Cortex of kidney (tissue), 1 donor: Measurements from ENCODE around the gene ZNF438.

Source experiments
- DNase-seq: peaks from one replicate; lab custom pipeline; 2025; lab: John Stamatoyannopoulos, UW

ZNF438 gene

DNA sequence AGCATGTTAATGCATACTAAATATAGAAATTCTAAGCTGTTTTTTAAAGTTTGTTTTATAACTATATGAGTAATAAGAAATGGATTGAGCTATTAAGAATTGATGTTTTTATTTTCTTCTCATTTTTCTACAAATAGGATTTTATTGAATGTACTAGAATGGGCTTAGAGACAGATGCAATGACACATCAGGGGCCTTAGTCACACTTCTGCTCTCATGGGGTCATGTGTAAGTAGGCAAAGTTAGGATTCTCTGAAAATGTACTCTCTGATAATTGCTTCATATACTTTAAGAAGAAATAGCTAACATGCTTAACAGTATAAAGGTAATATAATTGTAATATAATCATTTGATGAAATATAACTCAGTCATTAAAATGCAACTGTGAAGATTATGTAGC, 154.6 kb downstream of the ZNF438 start:
- no peak for DNase-seq

DNA sequence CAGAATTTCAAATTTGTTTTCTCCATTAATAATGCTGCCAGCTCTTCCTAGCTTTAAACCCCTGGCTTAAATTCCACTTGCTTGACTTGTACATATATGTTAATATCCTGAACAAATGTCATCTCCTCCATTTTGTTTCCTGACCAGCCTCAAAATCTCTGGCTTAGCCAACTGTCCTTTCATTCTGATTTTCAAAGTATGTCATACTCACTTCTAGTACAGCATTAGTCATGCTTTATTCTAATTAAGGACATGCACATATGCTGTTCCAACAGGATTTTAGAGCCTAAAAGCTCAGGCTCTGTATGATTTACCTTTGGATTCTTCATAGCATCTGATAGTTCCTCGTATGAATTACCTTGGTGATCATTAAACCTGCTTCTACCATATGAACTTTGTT, 158.3 kb downstream of the ZNF438 start:
- no peak for DNase-seq

DNA sequence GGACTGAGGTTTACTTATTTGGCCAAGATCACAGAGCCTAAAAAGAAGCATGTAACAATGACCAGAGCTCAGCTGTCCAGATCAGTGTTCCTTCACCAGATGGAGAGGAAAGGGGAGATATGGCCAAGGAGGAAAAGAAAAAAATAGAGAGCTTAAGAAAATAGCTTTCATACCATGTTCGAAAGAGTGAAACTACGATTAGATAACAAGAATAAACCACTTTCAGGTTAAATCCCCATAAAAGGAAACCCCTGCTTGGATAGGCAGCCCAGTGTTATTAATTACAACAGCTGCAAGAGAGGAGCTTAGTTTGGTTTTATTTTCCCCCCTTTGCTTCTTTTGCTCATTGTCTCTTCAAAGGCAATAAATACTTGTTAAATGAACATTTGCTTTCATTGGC, 160.8 kb downstream of the ZNF438 start:
- no peak for DNase-seq

GRCh38 chr10:30869566-30869965, 162.1 kb downstream of the ZNF438 start:
- no peak for DNase-seq

GRCh38 chr10:30868611-30869010, 163.1 kb downstream of the ZNF438 start:
- DNase-seq: no peak

GRCh38 chr10:30866896-30867295, 164.8 kb downstream of the ZNF438 start:
- no peak for DNase-seq

DNA sequence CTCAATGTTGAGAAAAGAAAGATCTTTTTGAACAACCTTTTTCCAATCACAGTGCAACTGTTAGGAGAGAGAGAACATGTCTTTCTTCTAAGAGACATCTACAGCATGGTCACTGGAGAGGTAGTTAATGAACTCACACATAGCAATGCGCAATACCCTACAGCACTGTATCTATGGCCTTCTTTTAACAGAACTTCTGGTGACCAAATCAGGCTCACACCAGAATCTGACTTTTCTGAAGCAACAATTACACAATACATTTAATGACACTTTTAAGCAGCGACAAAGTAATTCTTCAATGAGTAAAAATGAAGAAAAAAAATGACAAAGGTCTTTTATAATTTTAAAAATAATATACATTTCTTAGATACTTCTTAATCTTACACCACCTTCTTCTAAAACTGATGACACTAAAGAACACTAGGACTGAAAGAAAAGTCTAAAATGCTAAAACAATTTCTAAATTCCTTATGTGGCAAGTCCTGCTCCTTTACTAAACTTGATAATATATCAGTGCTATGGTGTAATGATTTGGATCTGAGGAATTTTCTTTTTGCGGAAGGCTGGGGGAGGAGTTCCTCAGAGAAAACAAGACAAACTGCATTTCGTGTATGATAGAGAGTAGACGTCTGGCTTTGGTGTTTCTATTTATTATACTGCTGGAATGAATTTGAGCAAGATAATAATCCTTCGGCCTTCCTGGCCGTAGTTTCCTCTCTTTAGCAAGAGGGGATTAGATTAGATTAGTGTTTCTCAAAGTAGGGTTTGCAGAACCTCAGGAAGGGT, 166.3 kb downstream of the ZNF438 start:
- no peak for DNase-seq

- DNase-seq: no peak
Measured at GRCh38 chr10:30863516-30864210, 168.0 kb downstream of the ZNF438 start.

- no peak for DNase-seq
Measured at GRCh38 chr10:30862486-30862885, 169.2 kb downstream of the ZNF438 start.

GRCh38 chr10:30861976-30862375, 169.7 kb downstream of the ZNF438 start:
- no peak for DNase-seq

DNA sequence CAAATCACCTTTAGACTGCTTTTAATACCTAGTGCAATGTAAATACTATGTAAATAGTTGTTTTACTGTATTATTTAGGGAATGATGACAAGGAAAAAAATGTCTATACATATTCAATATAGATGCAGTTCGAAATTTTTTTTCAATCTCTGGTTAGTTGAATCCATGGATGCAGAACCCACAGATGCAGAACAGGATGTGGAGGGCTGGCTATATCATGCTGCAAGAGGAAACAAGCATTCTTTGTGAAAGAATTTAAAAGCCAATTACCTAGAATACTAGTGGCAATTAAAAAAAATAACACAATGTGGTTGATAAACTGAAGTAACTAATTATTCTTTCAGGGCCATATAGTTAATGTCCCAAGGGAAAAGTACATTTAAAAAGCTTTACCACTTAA, 170.4 kb downstream of the ZNF438 start:
- no peak for DNase-seq

- DNase-seq: no peak
Measured at GRCh38 chr10:30858499-30858898, 173.2 kb downstream of the ZNF438 start.

DNA sequence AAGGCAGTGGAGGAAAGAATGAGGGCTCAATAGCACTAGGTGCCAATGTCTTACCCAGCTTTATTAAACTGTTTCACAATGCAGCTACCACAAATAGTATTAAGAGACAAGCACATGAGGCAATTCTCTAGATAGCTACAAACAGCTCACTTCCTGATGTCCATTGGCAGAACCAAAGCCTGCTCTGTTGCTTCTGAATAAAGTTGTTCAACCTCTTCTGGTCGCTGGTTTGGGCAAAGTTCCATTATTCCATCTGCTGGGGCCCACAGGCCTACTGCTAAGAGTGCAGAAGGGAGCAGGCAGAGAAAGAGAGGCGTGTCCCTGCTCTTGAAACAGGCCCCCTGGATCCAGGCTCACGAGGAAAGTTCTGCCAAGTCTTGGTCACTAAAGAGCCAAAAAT, 173.9 kb downstream of the ZNF438 start:
- DNase-seq: no peak

DNA sequence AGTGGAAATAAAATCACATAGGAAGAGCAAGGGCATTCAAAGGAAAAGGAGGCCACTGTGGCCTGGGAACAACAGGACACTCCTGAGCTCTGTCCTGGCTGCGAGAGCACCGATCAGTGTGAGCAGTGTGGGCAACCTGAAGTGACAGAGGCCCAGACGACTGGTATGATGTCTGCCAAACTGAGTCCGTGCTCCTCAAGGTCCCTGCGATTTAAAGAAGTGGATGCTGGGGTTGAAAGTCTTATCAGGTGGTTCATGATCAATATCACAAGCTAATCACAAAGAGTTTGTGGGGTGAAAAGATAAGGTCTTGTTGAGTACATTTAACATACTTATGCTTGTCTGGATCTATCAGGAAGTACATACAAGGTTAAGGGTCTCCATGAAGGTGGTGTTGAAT, 176.5 kb downstream of the ZNF438 start:
- DNase-seq: no peak

- no peak for DNase-seq
Measured at GRCh38 chr10:30854656-30855055, 177.0 kb downstream of the ZNF438 start.

DNA sequence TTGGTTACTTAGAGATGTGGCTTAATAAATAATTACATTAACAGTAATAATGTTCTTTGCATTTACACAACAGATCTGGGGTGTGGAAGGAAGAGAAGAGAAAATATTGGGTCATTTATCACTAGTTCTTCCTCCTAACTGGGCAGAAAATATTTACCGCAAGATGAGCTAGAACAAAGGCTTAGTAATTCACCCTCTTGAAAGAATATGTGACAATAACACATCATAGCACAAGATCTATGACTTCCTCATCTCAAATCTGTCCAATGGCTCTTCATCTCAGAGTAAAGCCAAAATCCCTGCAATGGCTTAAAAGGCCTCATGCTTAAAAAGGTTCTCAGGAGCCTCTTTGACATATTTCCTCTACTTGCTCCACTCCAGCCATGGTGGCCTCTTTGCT, 178.6 kb downstream of the ZNF438 start:
- no peak for DNase-seq

DNA sequence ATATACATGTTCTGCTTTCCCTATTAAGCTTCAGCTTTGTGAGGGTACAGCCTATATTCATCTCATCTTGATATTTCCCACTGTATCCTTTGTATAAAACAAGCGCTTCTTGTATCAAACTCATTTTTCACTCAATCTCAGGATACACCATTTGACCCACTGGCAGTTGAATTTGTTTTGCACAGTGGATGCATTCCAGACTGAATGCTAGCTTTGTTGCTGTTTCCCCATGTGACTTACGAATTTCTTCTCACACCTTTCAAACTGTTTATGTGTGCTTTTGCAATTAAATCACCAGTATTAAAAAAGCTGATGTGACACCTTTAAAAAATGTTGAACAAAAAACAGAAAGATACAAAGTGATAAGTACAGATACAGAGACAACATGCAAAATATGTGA, 180.9 kb downstream of the ZNF438 start:
- DNase-seq: no peak

DNA sequence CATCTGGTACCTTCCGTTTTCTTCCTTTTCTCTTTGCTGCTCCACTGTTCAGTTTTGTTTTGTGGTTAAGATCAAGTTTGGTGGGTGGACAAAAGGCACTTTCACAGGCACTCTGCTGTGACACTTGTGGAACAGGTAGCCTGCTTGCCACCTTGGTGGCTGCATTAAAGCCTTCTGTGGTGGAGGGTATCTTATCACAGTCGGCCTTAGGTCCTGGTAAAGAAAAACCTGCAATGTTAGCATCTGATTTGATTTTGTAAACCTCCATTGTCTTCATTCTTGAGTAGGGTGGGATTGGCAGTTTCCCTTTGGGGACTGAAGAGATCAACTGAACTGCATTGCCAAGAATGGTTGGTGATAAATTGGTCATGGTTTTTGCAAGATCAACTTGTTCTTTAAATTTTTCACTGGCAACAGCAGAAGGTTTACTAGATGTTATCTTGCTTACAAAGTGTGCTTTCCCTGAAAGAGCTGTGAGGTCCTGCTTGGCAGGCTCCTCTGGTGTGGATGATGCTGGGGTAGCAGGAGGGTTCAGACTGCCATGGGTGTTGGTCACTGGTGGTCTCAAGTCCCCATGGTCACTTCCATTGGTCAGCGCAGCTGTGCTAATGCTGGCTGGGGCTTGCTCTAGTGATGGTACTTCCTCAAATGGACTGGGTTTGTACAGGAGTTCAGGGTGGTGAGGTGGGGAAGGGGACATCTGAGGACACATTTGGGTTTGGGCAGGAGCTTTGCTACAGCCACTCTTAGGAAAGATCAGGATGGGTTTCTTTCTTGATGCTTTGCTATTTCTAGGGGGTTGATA, 182.2 kb downstream of the ZNF438 start:
- DNase-seq: no peak

DNA sequence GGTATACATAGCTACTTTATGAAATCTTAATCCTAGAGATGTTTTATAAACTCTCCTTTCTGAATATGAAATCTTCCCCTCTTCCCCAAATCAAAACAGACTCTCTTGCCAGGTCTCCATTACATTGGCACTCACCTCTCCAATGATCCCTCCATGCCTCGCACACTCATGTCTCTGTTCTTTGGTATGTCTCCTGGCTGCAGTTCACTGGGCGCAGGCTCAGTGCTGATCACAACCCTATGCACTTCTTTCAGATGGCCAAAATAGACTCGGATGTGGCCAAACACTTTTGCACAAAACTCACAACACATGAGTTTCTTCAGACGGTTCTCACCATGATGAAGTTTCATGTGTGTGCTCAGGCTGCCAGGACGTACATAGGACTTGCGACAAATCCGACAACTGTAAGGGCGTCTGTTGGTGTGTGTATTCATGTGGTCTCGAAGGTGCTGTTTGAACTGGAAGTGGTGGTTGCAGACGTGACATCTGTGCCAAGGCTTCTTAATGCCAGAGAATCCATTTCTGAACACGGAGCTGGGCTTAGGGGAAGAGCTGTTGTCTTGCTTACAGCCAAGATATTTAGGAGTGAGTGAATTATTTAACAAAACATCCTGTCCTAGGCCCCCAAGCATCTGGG, 183.2 kb downstream of the ZNF438 start:
- no peak for DNase-seq

- no peak for DNase-seq
Measured at GRCh38 chr10:30847642-30848041, 184.0 kb downstream of the ZNF438 start.

GRCh38 chr10:30847199-30847598, 184.5 kb downstream of the ZNF438 start:
- no peak for DNase-seq

- DNase-seq: no peak
Measured at GRCh38 chr10:30846710-30847109, 185.0 kb downstream of the ZNF438 start.
